ENCODE measurements around the gene FER. TPM values are rescaled to one million over a fixed set of nuclear protein-coding genes. Genes with fewer than 3 reads are reported as not detected.

Gene FER
- total and polyA plus RNA-seq, 2 experiments from 2014 or later, result 10.6 to 29.4 TPM

DNA sequence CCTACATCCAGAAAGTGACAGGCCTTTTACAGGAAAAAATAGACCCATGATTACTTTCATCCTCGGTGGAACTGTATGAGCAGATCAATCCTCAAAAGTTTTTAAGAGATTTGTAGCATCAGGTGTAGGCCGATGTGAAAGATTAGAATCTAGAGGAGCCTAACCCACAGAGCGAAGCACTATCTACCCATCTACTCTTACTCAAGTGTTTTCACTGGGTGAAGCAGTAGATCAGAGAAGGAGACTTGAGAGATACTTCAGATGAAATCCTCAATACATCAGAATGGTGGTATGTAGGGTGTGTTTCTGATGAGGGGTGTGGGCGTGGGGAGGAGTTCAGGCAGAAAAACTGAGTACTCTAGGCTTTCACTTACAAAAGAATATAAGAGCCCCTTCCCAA is 192.8 kb downstream of the FER start:
- no peak for DNase-seq (ENCODE audit: low spot score)
- Histone ChIP-seq H3K27me3 (no peaks in the 10 kb centered on the region), H4K20me1 (ENCODE audit: insufficient read depth, poor library complexity, severe bottlenecking) (no peaks in the 10 kb centered on the region), H3K27ac (no peak overlapping the region), H3K4me3 (no peak overlapping the region), H3K9me2 (replicated peaks; ENCODE audit: insufficient read depth) (no peaks in the 10 kb centered on the region), H3K79me2 (no peaks in the 10 kb centered on the region), H3K4me2 (no peak overlapping the region), H3K36me3 (replicated peaks; ENCODE audit: insufficient read depth, low read depth) (no peaks in the 10 kb centered on the region), H3K9me3 (ENCODE audit: low read depth) (no peaks in the 10 kb centered on the region), H3K4me1 (ENCODE audit: insufficient read depth) (no peaks in the 10 kb centered on the region), H2AFZ (no peak overlapping the region)
- TF ChIP-seq EZH2 (IDR thresholded peaks at IDR 0.05; ENCODE audit: borderline replicate concordance), result no peak
- no peak for TF ChIP-seq EZH2phosphoT487 (IDR thresholded peaks at IDR 0.05; ENCODE audit: low read depth, severe bottlenecking, unreplicated experiment)
- no peak for TF ChIP-seq CTCF (IDR thresholded peaks at IDR 0.05; ENCODE audit: poor library complexity)
- WGBS (ENCODE audit: low lambda C conversion rate, missing lambda C conversion rate), result 93% methylated on average over 4 of the region's 4 CpGs

- Histone ChIP-seq H3K4me3 (no peak overlapping the region), H3K27ac (no peak overlapping the region), H3K79me2 (no peaks in the 10 kb centered on the region), H4K20me1 (ENCODE audit: insufficient read depth, poor library complexity, severe bottlenecking) (no peaks in the 10 kb centered on the region), H2AFZ (no peak overlapping the region), H3K4me1 (ENCODE audit: insufficient read depth) (no peaks in the 10 kb centered on the region), H3K27me3 (no peaks in the 10 kb centered on the region), H3K36me3 (replicated peaks; ENCODE audit: insufficient read depth, low read depth) (no peaks in the 10 kb centered on the region), H3K9me3 (ENCODE audit: low read depth) (no peaks in the 10 kb centered on the region), H3K4me2 (no peak overlapping the region), H3K9me2 (replicated peaks; ENCODE audit: insufficient read depth) (no peaks in the 10 kb centered on the region)
- 91% methylated on average over 2 of the region's 2 CpGs for WGBS (ENCODE audit: low lambda C conversion rate, missing lambda C conversion rate)
- no peak for DNase-seq (ENCODE audit: low spot score)
- TF ChIP-seq EZH2phosphoT487 (IDR thresholded peaks at IDR 0.05; ENCODE audit: low read depth, severe bottlenecking, unreplicated experiment) (no peak), EZH2 (IDR thresholded peaks at IDR 0.05; ENCODE audit: borderline replicate concordance) (no peak), CTCF (IDR thresholded peaks at IDR 0.05; ENCODE audit: poor library complexity) (no peak)
Measured at GRCh38 chr5:108941746-108942145, 194.0 kb downstream of the FER start.

DNA sequence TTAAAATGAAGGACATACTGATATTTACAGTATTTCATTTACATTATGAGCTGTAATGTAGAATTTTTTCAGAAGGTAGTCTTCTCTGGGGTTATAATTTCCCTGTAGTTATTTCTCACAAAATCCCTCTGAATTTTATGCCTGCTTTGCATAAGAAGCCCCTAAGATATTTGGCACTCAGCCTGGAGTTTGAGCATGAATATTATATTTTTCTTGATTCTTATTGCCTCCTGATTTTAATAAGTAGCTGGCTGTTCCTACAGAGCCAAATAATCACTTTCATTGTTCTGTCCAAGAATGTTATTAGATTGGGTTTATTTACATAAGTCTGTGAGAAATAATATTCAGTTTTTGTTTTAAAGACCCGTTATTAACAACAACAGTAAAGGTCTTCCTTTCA is 195.0 kb downstream of the FER start:
- TF ChIP-seq EZH2phosphoT487 (IDR thresholded peaks at IDR 0.05; ENCODE audit: low read depth, severe bottlenecking, unreplicated experiment) (no peak), CTCF (IDR thresholded peaks at IDR 0.05; ENCODE audit: poor library complexity) (no peak), EZH2 (IDR thresholded peaks at IDR 0.05; ENCODE audit: borderline replicate concordance) (no peak)
- Histone ChIP-seq H3K27ac (no peak overlapping the region), H3K27me3 (no peaks in the 10 kb centered on the region), H3K9me2 (replicated peaks; ENCODE audit: insufficient read depth) (no peaks in the 10 kb centered on the region), H3K9me3 (ENCODE audit: low read depth) (no peaks in the 10 kb centered on the region), H3K4me2 (no peak overlapping the region), H3K79me2 (no peaks in the 10 kb centered on the region), H3K4me3 (no peak overlapping the region), H2AFZ (no peak overlapping the region), H4K20me1 (ENCODE audit: insufficient read depth, poor library complexity, severe bottlenecking) (no peaks in the 10 kb centered on the region), H3K36me3 (replicated peaks; ENCODE audit: insufficient read depth, low read depth) (no peaks in the 10 kb centered on the region), H3K4me1 (ENCODE audit: insufficient read depth) (no peaks in the 10 kb centered on the region)
- no peak for DNase-seq (ENCODE audit: low spot score)
- 84% methylated on average over 1 of the region's 1 CpG for WGBS (ENCODE audit: low lambda C conversion rate, missing lambda C conversion rate)

DNA sequence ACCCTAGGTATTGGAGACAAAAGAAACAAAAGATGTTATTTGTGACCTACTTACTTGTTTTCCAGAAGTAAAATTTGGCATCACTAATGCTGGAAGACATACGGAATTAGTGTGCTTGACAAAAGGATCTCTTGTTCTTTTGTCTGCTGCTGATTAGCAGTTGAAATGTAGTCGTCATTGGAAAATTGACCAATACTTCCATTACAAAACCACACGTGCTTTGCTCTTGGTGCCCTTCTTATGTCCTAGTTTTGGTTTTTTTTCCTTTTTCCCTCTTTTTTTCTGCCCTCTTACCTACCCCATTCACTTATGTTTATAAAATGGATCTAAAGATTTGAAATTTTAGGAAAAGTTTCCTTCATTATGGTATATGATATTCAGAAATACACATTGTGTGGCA is 197.4 kb downstream of the FER start:
- WGBS (ENCODE audit: low lambda C conversion rate, missing lambda C conversion rate), result 88% methylated on average over 3 of the region's 3 CpGs
- Histone ChIP-seq H3K4me2 (no peak overlapping the region), H3K36me3 (replicated peaks; ENCODE audit: insufficient read depth, low read depth) (no peaks in the 10 kb centered on the region)

More for the DNA sequence above, 197.4 kb downstream of the FER start:
- Histone ChIP-seq H3K4me1 (ENCODE audit: insufficient read depth) (no peaks in the 10 kb centered on the region), H3K27ac (no peak overlapping the region), H4K20me1 (ENCODE audit: insufficient read depth, poor library complexity, severe bottlenecking) (no peaks in the 10 kb centered on the region), H3K27me3 (no peaks in the 10 kb centered on the region), H3K9me3 (ENCODE audit: low read depth) (no peaks in the 10 kb centered on the region), H2AFZ (no peak overlapping the region), H3K9me2 (replicated peaks; ENCODE audit: insufficient read depth) (no peaks in the 10 kb centered on the region), H3K79me2 (no peaks in the 10 kb centered on the region), H3K4me3 (no peak overlapping the region)
- TF ChIP-seq CTCF (IDR thresholded peaks at IDR 0.05; ENCODE audit: poor library complexity) (no peak), EZH2 (IDR thresholded peaks at IDR 0.05; ENCODE audit: borderline replicate concordance) (no peak), EZH2phosphoT487 (IDR thresholded peaks at IDR 0.05; ENCODE audit: low read depth, severe bottlenecking, unreplicated experiment) (no peak)
- DNase-seq (ENCODE audit: low spot score), result no peak
